Measurements from ENCODE around the gene SMYD3.

Gene SMYD3

GRCh38 chr1:246332078-246332477, 175.0 kb downstream of the SMYD3 start:
- TF ChIP-seq ZNF777 (tag by site-specific recombination; IDR thresholded peaks at IDR 0.05; ENCODE audit: borderline replicate concordance) = no peak
- no peak for TF ChIP-seq ZBTB6 (tag by site-specific recombination; IDR thresholded peaks at IDR 0.05)
- no peak for TF ChIP-seq KLF1 (tag by site-specific recombination; IDR thresholded peaks at IDR 0.05)
- TF ChIP-seq GLIS1 (tag by site-specific recombination; IDR thresholded peaks at IDR 0.05) = no peak
- TF ChIP-seq PRDM10 (tag by site-specific recombination; IDR thresholded peaks at IDR 0.05) = no peak
- no peak for TF ChIP-seq ZNF112 (tag by site-specific recombination; IDR thresholded peaks at IDR 0.05)
- no peak for TF ChIP-seq ZNF654 (tag by site-specific recombination; IDR thresholded peaks at IDR 0.05; ENCODE audit: low read depth)
- no peak for TF ChIP-seq ZNF24 (tag by site-specific recombination; IDR thresholded peaks at IDR 0.05)
- no peak for TF ChIP-seq AEBP2 (tag by site-specific recombination; IDR thresholded peaks at IDR 0.05; ENCODE audit: borderline replicate concordance)
- TF ChIP-seq ZNF555 (tag by site-specific recombination; conservative IDR thresholded peaks at IDR 0.05) = no peak
- no peak for TF ChIP-seq ZNF174 (tag by site-specific recombination; IDR thresholded peaks at IDR 0.05)
- TF ChIP-seq YY2 (tag by site-specific recombination; IDR thresholded peaks at IDR 0.05) = no peak
- no peak for TF ChIP-seq ZNF280D (tag by site-specific recombination; IDR thresholded peaks at IDR 0.05)
- no peak for TF ChIP-seq ZNF211 (tag by site-specific recombination; IDR thresholded peaks at IDR 0.05; ENCODE audit: low read depth)
- no peak for TF ChIP-seq ZNF140 (tag by site-specific recombination; IDR thresholded peaks at IDR 0.05)
- no peak for TF ChIP-seq SP2 (tag by site-specific recombination; IDR thresholded peaks at IDR 0.05)
- no peaks in the 10 kb centered on the region for H3K36me3 ChIP-seq (ENCODE audit: control insufficient read depth in 2 of 2, insufficient read depth in 1 of 2, low read length in 2 of 2)
- H3K4me3 ChIP-seq (ENCODE audit: low read depth, low read length) = no peak overlapping the region
- no peaks in the 10 kb centered on the region for H3K4me1 ChIP-seq (ENCODE audit: control insufficient read depth, insufficient read depth, low read length)
- ChIA-PET CTCF (no interaction called here), POLR2A (no interaction called here)
- no peak overlapping the region for H3K27ac ChIP-seq (ENCODE audit: extremely low read depth, low read depth, low read length)
- no peaks in the 10 kb centered on the region for H3K9me3 ChIP-seq (ENCODE audit: control insufficient read depth, insufficient read depth, low read depth, low read length)

- TF ChIP-seq ZNF670 (tag by site-specific recombination; IDR thresholded peaks at IDR 0.05; ENCODE audit: low read depth) (no peak), ZNF624 (tag by site-specific recombination; IDR thresholded peaks at IDR 0.05) (no peak), KLF1 (tag by site-specific recombination; IDR thresholded peaks at IDR 0.05) (no peak), ZSCAN18 (tag by site-specific recombination; IDR thresholded peaks at IDR 0.05) (no peak), ZNF621 (tag by site-specific recombination; IDR thresholded peaks at IDR 0.05) (no peak), ZFP41 (tag by site-specific recombination; IDR thresholded peaks at IDR 0.05; ENCODE audit: borderline replicate concordance) (no peak), HOXC10 (CRISPR knock-in tag; IDR thresholded peaks at IDR 0.05) (no peak), SP2 (tag by site-specific recombination; IDR thresholded peaks at IDR 0.05) (no peak), ZNF37A (tag by site-specific recombination; IDR thresholded peaks at IDR 0.05) (no peak), GLIS2 (tag by site-specific recombination; IDR thresholded peaks at IDR 0.05) (no peak), ZNF416 (tag by site-specific recombination; IDR thresholded peaks at IDR 0.05) (no peak), ZNF791 (tag by site-specific recombination; IDR thresholded peaks at IDR 0.05) (no peak), ZNF660 (tag by site-specific recombination; IDR thresholded peaks at IDR 0.05) (no peak)
- H3K4me1 ChIP-seq (ENCODE audit: control insufficient read depth, insufficient read depth, low read length) = no peaks in the 10 kb centered on the region
- no peak overlapping the region for H3K27ac ChIP-seq (ENCODE audit: extremely low read depth, low read depth, low read length)
- no peaks in the 10 kb centered on the region for H3K36me3 ChIP-seq (ENCODE audit: control insufficient read depth in 2 of 2, insufficient read depth in 1 of 2, low read length in 2 of 2)
- ChIA-PET POLR2A (no interaction called here), CTCF (no interaction called here)
- no peaks in the 10 kb centered on the region for H3K9me3 ChIP-seq (ENCODE audit: control insufficient read depth, insufficient read depth, low read depth, low read length)
- no peak overlapping the region for H3K4me3 ChIP-seq (ENCODE audit: low read depth, low read length)
These were observed 177.2 kb downstream of the SMYD3 start for GRCh38 chr1:246329900-246330299.
